MCF 10A (cell line): ENCODE measurements around the gene SIAH2. TPM values are rescaled to one million over a fixed set of nuclear protein-coding genes. Genes with fewer than 3 reads are reported as not detected.

ENCODE experiments used
- BruUV-seq: library from RNA; stranded (reverse); fragments of 400-500 nt; replicated peaks from 2 replicates; lab custom pipeline; 2021; lab: Mats Ljungman, UMichigan
- CTCF ChIA-PET: fragments of 300-600 bp; sonication (Branson Sonifier 250); formaldehyde crosslinking; extraction: SDS; loops from one replicate; lab custom pipeline; 2021; ENCODE audit warnings: antibody characterized with exemption, inconsistent platforms; lab: Yijun Ruan, JAX
- POLR2A ChIA-PET: fragments of 300-600, 350-650 bp; sonication (Branson Sonifier 250); formaldehyde crosslinking; extraction: SDS; loops from one replicate; lab custom pipeline; 2020; ENCODE audit warnings: antibody characterized with exemption, inconsistent platforms; lab: Yijun Ruan, JAX
- DNase-seq: peaks from one replicate; pipeline ENCODE4 v3.0.0-alpha.2; 2018; ENCODE audit not compliant: unreplicated experiment
- H3K27ac Mint-ChIP-seq: one replicate; pipeline ENCODE4 v1.8.0; 2022; ENCODE audit warnings: mild to moderate bottlenecking, low read depth, mixed read lengths; ENCODE audit not compliant: unreplicated experiment
- H3K27me3 Mint-ChIP-seq: one replicate; pipeline ENCODE4 v1.8.0; 2022; ENCODE audit warnings: mixed read lengths; ENCODE audit not compliant: insufficient read depth, unreplicated experiment
- H3K36me3 Mint-ChIP-seq: one replicate; pipeline ENCODE4 v1.8.0; 2022; ENCODE audit warnings: mild to moderate bottlenecking, moderate library complexity, mixed read lengths; ENCODE audit not compliant: insufficient read depth, unreplicated experiment
- H3K4me1 Mint-ChIP-seq: one replicate; pipeline ENCODE4 v1.8.0; 2022; ENCODE audit warnings: mixed read lengths; ENCODE audit not compliant: insufficient read depth, unreplicated experiment
- H3K4me3 Mint-ChIP-seq: one replicate; pipeline ENCODE4 v1.8.0; 2022; ENCODE audit warnings: mild to moderate bottlenecking, moderate library complexity, mixed read lengths; ENCODE audit not compliant: unreplicated experiment
- H3K9me3 Mint-ChIP-seq: one replicate; pipeline ENCODE4 v1.8.0; 2022; ENCODE audit warnings: mixed read lengths; ENCODE audit not compliant: unreplicated experiment
- intact Hi-C: fragments of 100-400 bp; cut with micrococcal nuclease; formaldehyde crosslinking; loops from 2 replicates; pipeline ENCODE4 v1.14.1; 2022
- total RNA-seq: library from RNA; stranded (reverse); gene quantifications from 2 replicates; pipeline ENCODE4 v1.2.3, GENCODE V29; 2022
- TF ChIP-seq, protein P1 (sequence below): fragments of 200-600 bp; IDR thresholded peaks from one replicate; pipeline ENCODE4 v1.8.0; 2022; ENCODE audit warnings: antibody characterized with exemption, mild to moderate bottlenecking; ENCODE audit not compliant: unreplicated experiment

The SIAH2 gene
- total RNA-seq, 1 experiment from 2014 or later = 35.4 TPM

DNA sequence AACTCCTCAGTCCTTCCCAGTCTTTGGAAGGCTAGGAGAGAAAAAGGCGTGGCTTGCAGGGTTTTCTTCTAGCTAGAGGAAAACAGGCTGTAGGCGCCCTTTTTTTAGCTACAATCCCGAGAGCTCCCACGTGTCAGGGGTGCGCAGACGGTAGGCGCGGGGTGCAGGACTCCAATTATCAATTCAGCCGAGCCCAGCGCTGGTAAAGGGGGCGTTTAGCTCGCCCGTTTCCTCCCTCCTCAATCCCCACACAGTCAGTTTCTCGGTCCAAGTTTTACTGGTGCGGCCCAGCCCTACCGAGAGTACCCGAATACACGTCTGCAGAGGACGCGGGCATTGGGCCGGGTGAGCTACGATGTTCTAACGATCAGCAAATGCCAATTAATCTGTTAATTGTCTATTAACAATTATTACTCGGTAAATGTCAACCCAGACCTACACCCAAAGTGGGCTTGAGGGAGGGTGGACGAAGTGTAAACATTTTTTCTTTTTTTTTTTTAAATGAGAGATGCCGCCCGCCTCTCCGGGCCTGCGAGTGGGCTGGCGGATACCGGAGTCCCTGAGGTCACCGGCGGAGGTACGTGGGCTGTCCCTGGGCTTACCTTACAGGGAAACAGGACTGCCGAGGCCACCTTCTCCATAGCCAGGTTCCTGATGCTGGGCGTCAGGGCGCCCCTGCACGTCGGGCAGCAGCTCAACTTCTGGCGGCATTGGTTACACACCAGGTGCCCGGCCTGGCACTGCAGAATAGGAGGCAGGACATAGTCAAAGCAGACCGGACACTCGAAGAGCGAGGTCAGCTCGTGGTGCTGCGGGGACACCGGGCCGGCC, 923 bp downstream of the SIAH2 start:
- Mint-ChIP-seq H3K27ac (peak overlapping the region; percentile 79), H3K4me1 (peaks cover 31% of the 10 kb centered on the region), H3K27me3 (no peaks in the 10 kb centered on the region), H3K4me3 (peak overlapping the region; percentile 91), H3K36me3 (peaks cover 19% of the 10 kb centered on the region), H3K9me3 (no peaks in the 10 kb centered on the region)
- no TSS peak for BruUV-seq
- ChIA-PET CTCF (interaction anchor here (0.6 to 7.7 kb wide), 12 partner anchors 24 to 217 kb away, joined by 3 to 59 read pairs (median 5); partner anchors contain the start of gene ERICH6), POLR2A (interaction anchor here (0.6 to 6.5 kb wide), 29 partner anchors 10 to 790 kb away, joined by 3 to 70 read pairs (median 3); partner anchors contain the start of genes EIF2A, ERICH6, MED12L and SELENOT)
- TF ChIP-seq, protein P1, sequence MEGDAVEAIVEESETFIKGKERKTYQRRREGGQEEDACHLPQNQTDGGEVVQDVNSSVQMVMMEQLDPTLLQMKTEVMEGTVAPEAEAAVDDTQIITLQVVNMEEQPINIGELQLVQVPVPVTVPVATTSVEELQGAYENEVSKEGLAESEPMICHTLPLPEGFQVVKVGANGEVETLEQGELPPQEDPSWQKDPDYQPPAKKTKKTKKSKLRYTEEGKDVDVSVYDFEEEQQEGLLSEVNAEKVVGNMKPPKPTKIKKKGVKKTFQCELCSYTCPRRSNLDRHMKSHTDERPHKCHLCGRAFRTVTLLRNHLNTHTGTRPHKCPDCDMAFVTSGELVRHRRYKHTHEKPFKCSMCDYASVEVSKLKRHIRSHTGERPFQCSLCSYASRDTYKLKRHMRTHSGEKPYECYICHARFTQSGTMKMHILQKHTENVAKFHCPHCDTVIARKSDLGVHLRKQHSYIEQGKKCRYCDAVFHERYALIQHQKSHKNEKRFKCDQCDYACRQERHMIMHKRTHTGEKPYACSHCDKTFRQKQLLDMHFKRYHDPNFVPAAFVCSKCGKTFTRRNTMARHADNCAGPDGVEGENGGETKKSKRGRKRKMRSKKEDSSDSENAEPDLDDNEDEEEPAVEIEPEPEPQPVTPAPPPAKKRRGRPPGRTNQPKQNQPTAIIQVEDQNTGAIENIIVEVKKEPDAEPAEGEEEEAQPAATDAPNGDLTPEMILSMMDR = no peak
- DNase-seq = peak; percentile 75
- intact Hi-C loops = loop anchor here (5.0 kb wide), 2 partner anchors 160 to 215 kb away; partner anchors contain the start of genes EIF2A, SELENOT and SERP1

DNA sequence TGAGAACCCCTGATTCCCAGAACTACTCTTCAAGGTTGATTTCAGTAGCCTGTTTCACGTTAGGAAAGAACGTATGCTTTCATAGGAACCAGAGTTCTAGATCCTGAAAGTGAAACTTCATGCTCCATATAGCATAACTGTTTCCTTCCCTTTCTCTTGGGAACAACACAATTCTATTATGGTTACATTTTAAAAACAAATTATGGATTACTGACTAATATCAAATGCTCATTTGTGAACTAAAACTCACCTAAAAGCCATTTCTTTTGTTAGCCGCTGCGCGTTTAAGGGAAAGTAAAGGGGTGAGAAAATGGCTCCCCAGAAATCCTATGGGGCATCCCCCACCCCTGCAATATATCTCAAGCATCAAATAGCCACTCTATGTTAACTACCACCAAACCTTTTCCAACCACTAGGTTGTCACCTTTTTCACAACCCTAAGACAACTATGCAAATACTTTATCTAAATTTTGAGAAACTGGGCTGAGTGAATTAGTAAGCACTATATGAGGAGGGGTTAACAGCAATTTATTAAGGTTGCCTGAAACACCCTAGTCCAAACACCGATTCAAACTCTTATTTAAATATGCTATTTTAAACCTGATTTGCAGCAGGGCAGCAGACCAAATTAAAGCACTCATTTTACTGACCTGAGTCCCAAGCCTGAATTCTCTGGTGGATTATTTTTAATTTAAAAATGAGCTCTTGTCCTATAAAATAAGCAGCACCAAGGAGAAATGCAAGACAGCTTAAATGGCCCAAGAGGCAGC, 2.4 kb downstream of the SIAH2 start:
- Mint-ChIP-seq H3K27me3 (no peaks in the 10 kb centered on the region), H3K4me3 (peak overlapping the region; percentile 91), H3K9me3 (no peaks in the 10 kb centered on the region), H3K4me1 (peaks cover 36% of the 10 kb centered on the region), H3K36me3 (peaks cover 25% of the 10 kb centered on the region), H3K27ac (peak overlapping the region; percentile 49)
- intact Hi-C loops = loop anchor here (5.0 kb wide), 2 partner anchors 158 to 213 kb away; partner anchors contain the start of genes EIF2A, SELENOT and SERP1
- BruUV-seq = no TSS peak
- DNase-seq = no peak
- CTCF ChIA-PET = interaction anchor here (0.7 to 7.7 kb wide), 9 partner anchors 15 to 549 kb away, joined by 3 to 59 read pairs (median 5); no protein-coding TSS in a partner anchor
- TF ChIP-seq, protein P1 = no peak
- POLR2A ChIA-PET = interaction anchor here (0.7 to 6.5 kb wide), 16 partner anchors 8 to 555 kb away, joined by 3 to 70 read pairs (median 6); partner anchors contain the start of genes EIF2A, ERICH6, SELENOT and SERP1

DNA sequence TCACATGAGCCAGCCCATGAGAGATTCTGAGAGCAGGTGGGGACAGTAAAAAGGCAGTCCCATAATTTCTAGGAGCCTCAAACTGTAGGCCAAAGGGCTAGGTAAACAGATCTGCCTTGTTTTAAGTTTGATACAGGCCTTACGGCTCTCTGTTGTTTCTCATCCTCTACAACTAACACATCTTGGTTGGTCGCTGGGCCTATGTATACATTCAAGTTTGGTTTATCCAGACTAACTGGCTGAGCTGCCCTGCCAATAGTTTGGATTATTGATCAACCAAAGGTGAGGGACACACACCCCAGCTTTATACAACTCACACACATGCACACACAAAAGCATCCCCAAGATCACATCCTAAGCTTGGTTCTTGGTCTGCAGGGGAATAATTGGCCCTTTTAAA, 3.0 kb downstream of the SIAH2 start:
- Mint-ChIP-seq H3K27ac (peak overlapping the region; percentile 49), H3K27me3 (no peaks in the 10 kb centered on the region), H3K4me1 (peaks cover 36% of the 10 kb centered on the region), H3K9me3 (no peaks in the 10 kb centered on the region), H3K4me3 (peak overlapping the region; percentile 91), H3K36me3 (peaks cover 25% of the 10 kb centered on the region)
- TF ChIP-seq, protein P1 = no peak
- DNase-seq = no peak
- ChIA-PET POLR2A (interaction anchor here (0.5 to 6.5 kb wide), 9 partner anchors 11 to 545 kb away, joined by 3 to 60 read pairs (median 5); partner anchors contain the start of genes EIF2A and SERP1), CTCF (interaction anchor here (0.6 to 7.7 kb wide), 7 partner anchors 14 to 105 kb away, joined by 3 to 59 read pairs (median 5); no protein-coding TSS in a partner anchor)
- intact Hi-C loops = loop anchor here (5.0 kb wide), 2 partner anchors 158 to 213 kb away; partner anchors contain the start of genes EIF2A, SELENOT and SERP1
- BruUV-seq = no TSS peak
